Adrenal gland (tissue), 5 donors: ENCODE data around the gene ERC1.

Experiments
- POLR2A ChIP-seq, 2 donors: fragments of 450-650 bp; IDR thresholded peaks; one replicate each; pipeline ENCODE4 v1.6.1; 2017; ENCODE audit warnings: antibody characterized with exemption in 2 of 2, mild to moderate bottlenecking in 2 of 2, moderate library complexity in 1 of 2
- TF ChIP-seq, protein P1 (sequence below), 6 experiments: fragments of 450-650 bp in 4 of 6; fragments of 200-600 bp in 2 of 6; sonication (generic) in 1 of 6; IDR thresholded peaks; 1 replicate in 5 of 6; 2 replicates in 1 of 6; pipeline versions ENCODE4 v1.5.1 to v1.8.0; 2016 to 2021; ENCODE audit warnings: antibody characterized with exemption in 6 of 6, mild to moderate bottlenecking in 2 of 6, moderate library complexity in 1 of 6
- donor health status: DM: no; HTN: no; CAD: no.

DNA sequence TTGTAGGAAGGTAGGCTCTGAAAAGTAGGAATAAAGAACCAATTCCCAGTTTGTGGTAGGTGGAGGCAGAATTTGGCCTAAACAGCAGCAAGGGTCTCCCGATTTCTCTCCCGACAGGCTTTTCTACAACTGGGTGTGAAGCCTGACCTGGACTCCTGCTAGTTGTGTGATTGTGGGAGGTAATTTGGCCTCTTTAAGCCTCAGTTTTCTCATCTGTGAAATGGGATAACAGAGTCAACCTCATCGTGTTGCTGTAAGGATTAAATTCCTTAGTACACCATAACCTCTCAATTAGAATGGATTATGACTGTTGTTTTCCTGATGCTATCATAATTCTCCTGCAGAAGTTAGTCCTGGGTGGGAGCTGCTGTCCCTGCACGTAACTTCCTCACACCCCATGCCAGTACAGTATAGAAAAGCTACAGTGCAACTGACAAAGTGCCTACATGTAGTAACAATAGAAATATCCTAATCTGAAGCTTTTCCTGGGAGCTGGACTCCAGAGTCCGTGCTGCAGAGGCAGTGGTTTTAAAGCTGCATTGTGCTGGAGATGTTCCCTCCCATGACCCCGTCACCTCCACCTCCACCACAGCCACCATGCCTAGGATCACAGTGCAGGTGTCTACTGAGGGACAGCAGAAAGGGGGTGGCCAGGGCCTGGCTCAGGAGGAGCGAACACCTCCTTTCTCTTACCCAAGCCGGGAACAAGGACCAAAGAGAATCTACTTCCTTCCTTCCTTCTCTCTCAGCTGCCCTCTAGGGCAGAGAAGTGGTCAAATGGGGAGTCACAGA lies 526.9 kb downstream of the ERC1 start:
- TF ChIP-seq POLR2A (IDR thresholded peaks at IDR 0.05) = no peak
- TF ChIP-seq, protein P1, sequence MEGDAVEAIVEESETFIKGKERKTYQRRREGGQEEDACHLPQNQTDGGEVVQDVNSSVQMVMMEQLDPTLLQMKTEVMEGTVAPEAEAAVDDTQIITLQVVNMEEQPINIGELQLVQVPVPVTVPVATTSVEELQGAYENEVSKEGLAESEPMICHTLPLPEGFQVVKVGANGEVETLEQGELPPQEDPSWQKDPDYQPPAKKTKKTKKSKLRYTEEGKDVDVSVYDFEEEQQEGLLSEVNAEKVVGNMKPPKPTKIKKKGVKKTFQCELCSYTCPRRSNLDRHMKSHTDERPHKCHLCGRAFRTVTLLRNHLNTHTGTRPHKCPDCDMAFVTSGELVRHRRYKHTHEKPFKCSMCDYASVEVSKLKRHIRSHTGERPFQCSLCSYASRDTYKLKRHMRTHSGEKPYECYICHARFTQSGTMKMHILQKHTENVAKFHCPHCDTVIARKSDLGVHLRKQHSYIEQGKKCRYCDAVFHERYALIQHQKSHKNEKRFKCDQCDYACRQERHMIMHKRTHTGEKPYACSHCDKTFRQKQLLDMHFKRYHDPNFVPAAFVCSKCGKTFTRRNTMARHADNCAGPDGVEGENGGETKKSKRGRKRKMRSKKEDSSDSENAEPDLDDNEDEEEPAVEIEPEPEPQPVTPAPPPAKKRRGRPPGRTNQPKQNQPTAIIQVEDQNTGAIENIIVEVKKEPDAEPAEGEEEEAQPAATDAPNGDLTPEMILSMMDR (IDR thresholded peaks at IDR 0.05) = no peak
